ENCODE data around the gene OR7A5.
"Not testable (repeated sequence)": the region's sequence is repeated elsewhere in the genome, so short reads cannot be mapped to it uniquely, and the experiment has no call there.

OR7A5 gene

DNA sequence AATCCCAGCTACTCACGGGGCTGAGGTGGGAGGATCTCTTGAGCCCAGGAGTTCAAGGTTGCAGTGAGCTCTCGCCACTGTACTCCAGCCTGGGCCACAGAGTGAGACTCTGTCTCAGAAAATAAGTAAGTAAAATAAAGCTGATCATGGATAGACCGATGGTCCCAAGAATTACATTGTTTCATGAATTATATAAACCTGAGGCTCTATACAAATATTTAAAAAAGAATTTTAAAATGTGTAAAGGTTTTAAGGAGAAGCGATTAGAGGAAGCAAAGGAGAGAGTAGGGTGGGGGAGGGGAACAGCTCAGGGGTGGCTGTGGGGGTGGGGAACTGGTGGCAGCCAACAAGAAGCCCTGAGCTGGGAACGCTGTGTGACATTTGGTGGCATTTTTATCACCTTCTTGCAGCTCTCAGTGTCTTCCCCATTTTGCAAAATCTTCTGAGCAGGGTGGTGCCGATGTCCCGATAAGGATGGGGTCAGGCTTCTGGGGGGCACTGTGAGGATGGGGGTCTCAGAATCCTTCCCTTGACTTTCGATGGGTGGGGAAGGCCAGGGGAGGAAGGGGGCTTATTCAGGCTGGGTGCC is 51.5 kb downstream of the OR7A5 start:
- not testable (repeated sequence) for DNase-seq

GRCh38 chr19:14782626-14783409 is 52.2 kb downstream of the OR7A5 start:
- DNase-seq = no peak

- DNase-seq = not testable (repeated sequence)
These were observed 53.1 kb downstream of the OR7A5 start for GRCh38 chr19:14781713-14782536.

DNA sequence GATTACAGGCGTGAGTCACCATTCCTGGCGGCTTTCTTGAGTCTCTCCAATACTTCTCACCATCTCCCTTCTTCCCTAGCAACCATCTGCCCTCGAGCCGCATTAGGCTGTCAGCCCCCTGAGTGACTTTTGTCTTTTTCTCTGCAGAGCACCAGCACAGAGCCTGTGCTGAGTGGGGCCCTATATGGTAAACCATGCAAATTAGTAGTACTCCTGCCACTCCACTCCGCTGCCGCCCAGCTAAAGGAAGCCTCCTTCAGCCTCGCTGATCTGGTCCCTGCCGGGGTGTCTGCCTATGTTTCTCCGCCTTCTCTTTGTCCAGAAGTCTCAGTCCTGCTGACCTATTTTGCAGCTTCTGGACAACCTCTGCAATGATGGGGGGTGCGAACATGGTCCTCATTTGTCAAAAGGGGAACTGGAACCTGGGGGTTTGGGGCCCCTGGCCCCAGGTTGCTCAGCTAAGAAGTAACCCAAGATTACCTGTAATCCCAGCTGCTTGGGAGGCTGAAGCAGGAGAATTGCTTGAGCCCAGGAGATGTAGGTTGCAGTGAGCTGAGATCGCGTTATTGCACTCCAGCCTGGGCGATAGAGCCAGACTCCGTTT is 54.3 kb downstream of the OR7A5 start:
- DNase-seq = not testable (repeated sequence)

GRCh38 chr19:14779151-14779550 is 55.8 kb downstream of the OR7A5 start:
- DNase-seq = no peak

- DNase-seq = not testable (repeated sequence)
These were observed 56.7 kb downstream of the OR7A5 start, which contains the start of gene ADGRE2 for GRCh38 chr19:14778110-14778845. Gene ADGRE2, minus strand, starts transcription at chr19:14778560. Its CDS starts 1,804 bp downstream, at chr19:14776756.

DNA sequence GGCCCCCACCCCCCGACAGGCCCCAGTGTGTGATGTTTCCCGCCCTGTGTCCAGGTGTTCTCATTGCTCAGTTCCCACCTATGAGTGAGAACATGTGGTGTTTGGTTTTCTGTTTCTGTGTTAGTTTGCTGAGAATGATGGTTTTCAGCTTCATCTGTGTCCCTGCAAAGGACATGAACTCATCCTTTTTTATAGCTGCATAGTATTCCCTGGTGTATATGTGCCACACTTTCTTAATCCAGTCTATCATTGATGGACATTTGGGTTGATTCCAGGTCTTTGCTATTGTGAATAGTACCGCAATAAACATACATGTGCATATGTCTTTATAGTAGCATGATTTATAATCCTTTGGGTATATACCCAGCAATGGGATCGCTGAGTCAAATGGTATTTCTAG is 57.3 kb downstream of the OR7A5 start:
- DNase-seq = not testable (repeated sequence)
